HepG2 (cell line): Measurements from ENCODE around the gene PNN. TPM values are rescaled to one million over a fixed set of nuclear protein-coding genes. Genes with fewer than 3 reads are reported as not detected.

ENCODE experiments used
- ATAC-seq: fragments of 200-7000 bp; cut with Tn5 transposase; 3 replicates; pipeline ENCODE4 v1.9.1; 2020; ENCODE audit warnings: mild to moderate bottlenecking, moderate library complexity
- BruUV-seq: library from RNA; stranded (reverse); fragments of 400-500 nt; replicated peaks from 2 replicates; lab custom pipeline; 2021; lab: Mats Ljungman, UMichigan
- CTCF ChIA-PET: fragments of 300-600 bp; formaldehyde crosslinking; extraction: SDS; loops from one replicate; lab custom pipeline; 2021; ENCODE audit warnings: low total read pairs, inconsistent platforms, low intra/inter-chr PET ratio; lab: Yijun Ruan, JAX
- POLR2A ChIA-PET: fragments of 350-600 bp; sonication (Branson Sonifier 250); formaldehyde crosslinking; loops from one replicate; lab custom pipeline; 2020; ENCODE audit warnings: antibody characterized with exemption, inconsistent platforms; lab: Yijun Ruan, JAX
- DNase-seq: peaks from one replicate; pipeline ENCODE4 v3.0.0-alpha.2; 2015; ENCODE audit warnings: low spot score
- FAIRE-seq: peaks from 3 replicates; lab custom pipeline; 2011; peaks lifted over from hg19 to GRCh38; lab: Jason Lieb, UNC
- H2AFZ ChIP-seq: one replicate; pipeline ENCODE4 v1.6.1; 2011; ENCODE audit warnings: low read length, inconsistent platforms
- H3K27ac ChIP-seq: fragments of 300-600 bp; 3 replicates; pipeline ENCODE4 v1.8.0; 2011; ENCODE audit warnings: mixed run types, mild to moderate bottlenecking, mixed read lengths, low read length, inconsistent platforms; ENCODE audit not compliant: insufficient read depth; ENCODE audit errors: extremely low read length
- H3K27me3 ChIP-seq, 2 experiments: fragments of 200-600 bp in 1 of 2; 2 replicates in 1 of 2; 3 replicates in 1 of 2; pipeline versions ENCODE4 v1.6.0 to v1.8.0; 2011; ENCODE audit warnings: low read length in 2 of 2, mild to moderate bottlenecking in 2 of 2, moderate library complexity in 2 of 2, inconsistent platforms in 1 of 2; ENCODE audit not compliant: insufficient read depth in 2 of 2, control insufficient read depth in 1 of 2
- H3K36me3 ChIP-seq, 2 experiments: fragments of 200-600 bp in 1 of 2; replicated peaks in 1 of 2; 2 replicates in 1 of 2; 3 replicates in 1 of 2; pipeline versions ENCODE4 v1.5.1 to v1.8.0; 2011; ENCODE audit warnings: low read length in 2 of 2, inconsistent platforms in 1 of 2; ENCODE audit not compliant: insufficient read depth in 2 of 2, control insufficient read depth in 1 of 2
- H3K4me1 ChIP-seq: 2 replicates; pipeline ENCODE4 v1.5.1; 2012; ENCODE audit warnings: low read length, inconsistent platforms; ENCODE audit not compliant: insufficient read depth
- H3K4me2 ChIP-seq: 2 replicates; pipeline ENCODE4 v1.6.0; 2011; ENCODE audit warnings: low read depth, low read length, inconsistent platforms
- H3K4me3 ChIP-seq, 3 experiments: fragments of 200-600 bp in 1 of 3; sonication (generic), shearing (Covaris generic) in 1 of 3; replicated peaks in 1 of 3; 2 replicates each; pipeline ENCODE4 v1.5.1; 2011 to 2016; ENCODE audit warnings: low read length in 3 of 3, inconsistent platforms in 2 of 3, low read depth in 2 of 3, mild to moderate bottlenecking in 2 of 3, control low read depth in 1 of 3, mixed read lengths in 1 of 3; ENCODE audit not compliant: insufficient read depth in 1 of 3
- H3K79me2 ChIP-seq: one replicate; pipeline ENCODE4 v1.6.1; 2011; ENCODE audit warnings: low read length, inconsistent platforms; ENCODE audit not compliant: insufficient read depth
- H3K9ac ChIP-seq: 2 replicates; pipeline ENCODE4 v1.6.0; 2011; ENCODE audit warnings: mild to moderate bottlenecking, low read depth, low read length, inconsistent platforms; ENCODE audit not compliant: insufficient read depth
- H3K9me3 ChIP-seq: 2 replicates; pipeline ENCODE4 v1.5.1; 2012; ENCODE audit warnings: mild to moderate bottlenecking, low read length
- H4K20me1 ChIP-seq: 2 replicates; pipeline ENCODE4 v1.6.0; 2011; ENCODE audit warnings: inconsistent platforms, mild to moderate bottlenecking, low read length, moderate library complexity; ENCODE audit not compliant: insufficient read depth
- AGO1 ChIP-seq: fragments of 200-400 bp; formaldehyde crosslinking; IDR thresholded peaks from 2 replicates; pipeline ENCODE4 v1.6.1; 2017; ENCODE audit warnings: mild to moderate bottlenecking, low read depth, low read length, moderate library complexity; ENCODE audit not compliant: poor library complexity, severe bottlenecking
- PITX1 ChIP-seq: sonication (generic); formaldehyde crosslinking; IDR thresholded peaks from 2 replicates; pipeline ENCODE4 v1.5.1; 2020; ENCODE audit warnings: mild to moderate bottlenecking, missing genetic modification reagents
- ZKSCAN1 ChIP-seq: fragments of 150-350 bp; IDR thresholded peaks from 2 replicates; pipeline ENCODE4 v1.6.1; 2014; ENCODE audit warnings: low read length
- ZNF7 ChIP-seq: IDR thresholded peaks from 2 replicates; pipeline ENCODE4 v1.6.1; 2016; ENCODE audit warnings: missing biosample characterization, missing genetic modification reagents
- WGBS: methylation state at CpG from one replicate; pipeline ENCODE4 v1.1.6; 2017; ENCODE audit warnings: low lambda C conversion rate; 5-methylcytosine and 5-hydroxymethylcytosine counted together
- in situ Hi-C: cut with HindIII; loops from 2 replicates; pipeline ENCODE4 v1.10.0; 2017; ENCODE audit warnings: low pct_unique_long_range_greater_than_20kb; ENCODE audit not compliant: extremely low pct_ligation_motif_present
- intact Hi-C: fragments of 100-400 bp; cut with micrococcal nuclease; formaldehyde crosslinking; loops from one replicate; pipeline ENCODE4 v1.10.0; 2022; ENCODE audit not compliant: unreplicated experiment
- polyA plus RNA-seq, 8 experiments: library from polyadenylated mRNA; depleted of rRNA in 3 of 8; stranded (reverse) in 7 of 8; unstranded in 1 of 8; fragments of >200 nt; fragmentation: Illumina TruSeq in 4 of 8; extraction: Trizol in 4 of 8; gene quantifications; 2 replicates each; pipeline versions ENCODE4 v1.2.1 to v1.2.3, GENCODE V29; 2011 to 2016; ENCODE audit warnings: low read depth in 4 of 8, missing spikeins in 1 of 8, mixed read lengths in 1 of 8; ENCODE audit not compliant: insufficient read depth in 1 of 8
- total RNA-seq, 5 experiments: library from RNA; depleted of rRNA; stranded (reverse); fragments of >200 nt; fragmentation: Illumina TruSeq; extraction: Trizol; gene quantifications; 2 replicates each; pipeline ENCODE4 v1.2.3, GENCODE V29; 2016; ENCODE audit warnings: low read depth in 1 of 5
- TF ChIP-seq, protein P1 (sequence below): sonication (generic); formaldehyde crosslinking; IDR thresholded peaks from 2 replicates; pipeline ENCODE4 v1.8.0; 2022; ENCODE audit warnings: mild to moderate bottlenecking, missing genetic modification reagents; ENCODE audit not compliant: insufficient replicate concordance

PNN gene
- total and polyA plus RNA-seq, 2 of the 13 experiments (the other 11 are each of a cell fraction or from before 2014, with no cell fraction given): 58.0 to 214 TPM

DNA sequence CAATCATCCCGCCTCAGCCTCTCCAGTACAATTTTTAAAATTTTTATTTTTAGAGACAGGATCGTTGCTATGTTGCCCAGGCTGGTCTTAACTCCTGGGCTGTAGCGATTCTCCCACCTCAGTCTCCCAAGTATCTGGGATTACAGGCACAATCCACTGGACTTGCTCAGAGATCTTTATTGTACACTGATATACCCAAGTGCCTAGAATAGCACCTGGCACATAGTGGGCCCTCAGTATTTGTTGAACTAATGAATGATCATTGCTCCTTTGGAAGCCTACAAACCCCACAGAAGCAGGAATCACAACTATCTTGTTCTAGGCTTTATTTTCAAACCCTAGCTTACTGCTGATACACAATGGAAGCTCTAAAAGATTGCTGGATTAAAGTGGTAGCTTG lies 1.9 kb upstream of the PNN start:
- Histone ChIP-seq H4K20me1 (peaks cover 14% of the 10 kb centered on the region), H3K36me3 (peaks cover 11 to 17% of the 10 kb centered on the region in 2 experiments), H3K4me3 (no peak overlapping the region), H3K27ac (no peak overlapping the region), H3K4me1 (peaks cover 49% of the 10 kb centered on the region), H3K27me3 (peaks cover 0 to 7% of the 10 kb centered on the region in 2 experiments; a peak in 1 of 5 replicates), H3K4me2 (no peak overlapping the region), H2AFZ (no peak overlapping the region), H3K9ac (no peak overlapping the region), H3K79me2 (peaks cover 50% of the 10 kb centered on the region), H3K9me3 (no peaks in the 10 kb centered on the region)
- DNase-seq: no peak
- CTCF ChIA-PET: no interaction called here
- TF ChIP-seq ZNF7 (CRISPR knock-in tag) (0 out of 2 replicates have a peak, but pooled peaks have one; percentile 8), ZKSCAN1 (peak; percentile 71), AGO1 (no peak), PITX1 (CRISPR knock-in tag) (peak; percentile 48; the same call in 1 of the 2 replicates)
- TF ChIP-seq, protein P1, sequence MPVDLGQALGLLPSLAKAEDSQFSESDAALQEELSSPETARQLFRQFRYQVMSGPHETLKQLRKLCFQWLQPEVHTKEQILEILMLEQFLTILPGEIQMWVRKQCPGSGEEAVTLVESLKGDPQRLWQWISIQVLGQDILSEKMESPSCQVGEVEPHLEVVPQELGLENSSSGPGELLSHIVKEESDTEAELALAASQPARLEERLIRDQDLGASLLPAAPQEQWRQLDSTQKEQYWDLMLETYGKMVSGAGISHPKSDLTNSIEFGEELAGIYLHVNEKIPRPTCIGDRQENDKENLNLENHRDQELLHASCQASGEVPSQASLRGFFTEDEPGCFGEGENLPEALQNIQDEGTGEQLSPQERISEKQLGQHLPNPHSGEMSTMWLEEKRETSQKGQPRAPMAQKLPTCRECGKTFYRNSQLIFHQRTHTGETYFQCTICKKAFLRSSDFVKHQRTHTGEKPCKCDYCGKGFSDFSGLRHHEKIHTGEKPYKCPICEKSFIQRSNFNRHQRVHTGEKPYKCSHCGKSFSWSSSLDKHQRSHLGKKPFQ (CRISPR knock-in tag): peak; percentile 30
- WGBS: 78% methylated on average over 3 of the region's 3 CpGs
- in situ Hi-C loops (loop anchor here (5.0 kb wide), 1 partner anchor 61 kb away; the partner anchor contains the start of gene GEMIN2), intact Hi-C loops (no loop called here)
- no peak for FAIRE-seq
- POLR2A ChIA-PET: interaction anchor here (0.8 to 5.3 kb wide), 8 partner anchors 8 to 94 kb away, joined by 3 to 285 read pairs (median 4); partner anchors contain the start of genes GEMIN2 and SEC23A
- ATAC-seq: no peak
- BruUV-seq: no TSS peak
